LNCaP clone FGC (cell line): Measurements from ENCODE around the gene NCBP2.
A peak's percentile ranks its signal among the peaks of the same experiment; 100 is the strongest.

ENCODE experiments used
- DNase-seq: peaks from one replicate; pipeline ENCODE4 v3.0.0-alpha.2; 2011; ENCODE audit warnings: low read depth
- H3K4me3 ChIP-seq: 2 replicates; pipeline ENCODE4 v1.5.1; 2011; ENCODE audit warnings: mild to moderate bottlenecking, low read depth, low read length, control low read depth
- CTCF ChIP-seq: IDR thresholded peaks from 2 replicates; pipeline ENCODE4 v1.5.1; 2012; ENCODE audit warnings: mild to moderate bottlenecking; ENCODE audit not compliant: control insufficient read depth, insufficient read depth; ENCODE audit errors: extremely low read depth

The NCBP2 gene

DNA sequence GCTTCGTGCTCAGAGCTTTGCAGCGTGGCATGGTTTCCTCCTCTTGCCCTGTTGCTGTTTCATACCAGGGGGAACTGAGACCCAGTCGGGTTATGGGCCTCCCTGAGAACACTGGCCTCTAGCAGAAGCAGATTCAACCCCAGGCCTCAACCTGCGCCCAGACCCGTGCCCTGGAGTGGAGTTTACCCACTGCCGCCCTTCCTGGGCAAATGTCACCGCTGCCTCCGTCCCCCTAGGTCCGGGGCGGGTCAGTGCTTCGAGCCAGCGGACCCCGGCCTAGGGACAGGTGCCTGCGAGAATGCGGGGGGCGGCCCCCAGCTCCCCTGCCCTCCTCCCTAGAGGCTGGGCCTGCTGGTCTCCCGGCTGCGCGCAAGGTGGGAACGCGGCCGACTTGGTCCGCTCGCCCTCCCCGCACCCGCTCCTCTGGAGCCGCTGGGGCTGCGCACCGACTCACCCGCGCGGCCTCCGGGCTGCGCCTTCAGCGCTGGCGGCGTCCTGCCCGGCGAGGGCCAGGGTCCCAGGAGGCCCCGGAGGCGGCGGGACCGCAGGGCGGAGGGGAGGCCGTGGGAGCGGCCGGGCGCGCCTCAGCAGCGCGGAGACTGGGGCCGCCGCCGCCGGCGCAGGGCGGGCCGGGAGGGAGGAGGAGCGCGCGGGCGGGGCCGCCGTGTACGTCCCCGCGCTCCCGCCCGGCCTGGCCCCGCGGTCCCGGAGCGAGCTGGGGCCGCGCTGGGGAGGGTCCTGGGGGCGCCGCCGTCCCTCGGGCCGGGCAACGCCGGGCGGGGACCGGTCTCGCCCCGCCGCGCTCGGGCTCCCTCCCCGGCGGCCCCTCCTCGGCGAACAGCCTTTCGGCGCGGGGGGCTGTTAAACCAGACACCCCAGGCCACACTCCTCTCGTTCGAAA lies 26.2 kb upstream of the NCBP2 start, which contains the start of gene PIGZ:
TSS of gene PIGZ (minus strand) at position 601 of the 901 bp plus-strand sequence. CDS start 16,802 bp downstream, outside the sequence.
- no peak for TF ChIP-seq CTCF
- DNase-seq = no peak
- H3K4me3 ChIP-seq = peak within 1 kb of the TSS; percentile 57

- H3K4me3 ChIP-seq = peak overlapping the region; percentile 57
- no peak for TF ChIP-seq CTCF
- no peak for DNase-seq
These were observed 25.3 kb upstream of the NCBP2 start for GRCh38 chr3:196967412-196968232.

- TF ChIP-seq CTCF = no peak
- DNase-seq = no peak
- H3K4me3 ChIP-seq = no peak overlapping the region
These were observed 24.4 kb upstream of the NCBP2 start for GRCh38 chr3:196966526-196967401.

GRCh38 chr3:196965804-196966173 lies 23.5 kb upstream of the NCBP2 start:
- no peak for TF ChIP-seq CTCF
- H3K4me3 ChIP-seq = no peak overlapping the region
- no peak for DNase-seq

GRCh38 chr3:196965112-196965803 lies 22.9 kb upstream of the NCBP2 start:
- DNase-seq = no peak
- no peak for TF ChIP-seq CTCF
- no peak overlapping the region for H3K4me3 ChIP-seq

- no peak for DNase-seq
- H3K4me3 ChIP-seq = no peak overlapping the region
These were observed 21.3 kb upstream of the NCBP2 start for GRCh38 chr3:196963631-196963953.

More at GRCh38 chr3:196963631-196963953, 21.3 kb upstream of the NCBP2 start:
- TF ChIP-seq CTCF = no peak
